HCT116 (cell line): ENCODE data around the gene KCTD14. TPM values are rescaled to one million over a fixed set of nuclear protein-coding genes. Genes with fewer than 3 reads are reported as not detected.
A peak's percentile ranks its signal among the peaks of the same experiment; 100 is the strongest.

ENCODE experiments used
- ATAC-seq: fragments of 200-7000 bp; cut with Tn5 transposase; 2 replicates; pipeline ENCODE4 v1.9.1; 2020; ENCODE audit warnings: mild to moderate bottlenecking, moderate library complexity
- BruUV-seq: library from RNA; stranded (reverse); fragments of 400-500 nt; replicated peaks from 2 replicates; lab custom pipeline; 2021; lab: Mats Ljungman, UMichigan
- CTCF ChIA-PET: fragments of 300-600 bp; sonication (Branson Sonifier 250); formaldehyde crosslinking; loops from one replicate; lab custom pipeline; 2021; ENCODE audit warnings: antibody characterized with exemption; lab: Charles Lee
- POLR2A ChIA-PET: fragments of 300-600, 350-600 bp; sonication (Branson Sonifier 250); formaldehyde crosslinking; loops from one replicate; lab custom pipeline; 2021; ENCODE audit warnings: antibody characterized with exemption; lab: Charles Lee
- RAD21 ChIA-PET, 2 experiments: fragments of 300-600 bp; sonication (Branson Sonifier 250); formaldehyde crosslinking; loops; one replicate each; lab custom pipeline; 2023; ENCODE audit warnings: low total read pairs in 2 of 2; ENCODE audit not compliant: uncharacterized antibody in 2 of 2, unreplicated experiment in 2 of 2, low non-redundant PET in 1 of 2; lab: Charles Lee
- DNase-seq: peaks from one replicate; pipeline ENCODE4 v3.0.0-alpha.2; 2010; ENCODE audit warnings: low read depth, low spot score
- H2AFZ ChIP-seq: fragments of 200-600 bp; shearing (Covaris generic), sonication (generic); 2 replicates; pipeline ENCODE4 v1.6.1; 2017; ENCODE audit warnings: low read depth, mixed run types, mixed read lengths, antibody characterized with exemption, low read length; ENCODE audit not compliant: poor library complexity, severe bottlenecking
- H3K27ac ChIP-seq: 2 replicates; pipeline ENCODE4 v1.5.1; 2012; ENCODE audit warnings: low read depth, low read length
- H3K27me3 ChIP-seq: fragments of 200-600 bp; sonication (generic); 2 replicates; pipeline ENCODE4 v1.6.1; 2016; ENCODE audit warnings: mixed run types, low read length, mixed read lengths; ENCODE audit not compliant: insufficient read depth
- H3K36me3 ChIP-seq, 2 experiments: fragments of 200-500 bp in 1 of 2; fragments of 200-600 bp in 1 of 2; sonication (Bioruptor generic) in 1 of 2; sonication (generic) in 1 of 2; 2 replicates each; pipeline versions ENCODE4 v1.5.1 to v1.6.1; 2014 to 2016; ENCODE audit warnings: low read length in 2 of 2, inconsistent platforms in 1 of 2, mixed read lengths in 1 of 2, mixed run types in 1 of 2; ENCODE audit not compliant: insufficient read depth in 2 of 2, control insufficient read depth in 1 of 2
- H3K4me1 ChIP-seq, 2 experiments: fragments of 200-600 bp in 1 of 2; sonication (generic) in 1 of 2; 2 replicates each; pipeline versions ENCODE4 v1.5.1 to v1.6.1; 2012 to 2017; ENCODE audit warnings: low read length in 2 of 2, inconsistent platforms in 1 of 2, mild to moderate bottlenecking in 1 of 2, mixed read lengths in 1 of 2, mixed run types in 1 of 2, moderate library complexity in 1 of 2; ENCODE audit not compliant: insufficient read depth in 2 of 2, control insufficient read depth in 1 of 2
- H3K4me2 ChIP-seq: fragments of 200-600 bp; sonication (generic); 2 replicates; pipeline ENCODE4 v1.6.1; 2017; ENCODE audit warnings: mixed run types, low read length, mixed read lengths
- H3K4me3 ChIP-seq, 2 experiments: fragments of 200-600 bp in 1 of 2; sonication (generic) in 1 of 2; replicated peaks in 1 of 2; 2 replicates each; pipeline ENCODE4 v1.5.1; 2011 to 2016; ENCODE audit warnings: low read length in 2 of 2, control low read depth in 1 of 2, low read depth in 1 of 2, mild to moderate bottlenecking in 1 of 2, mixed read lengths in 1 of 2, mixed run types in 1 of 2
- H3K79me2 ChIP-seq: fragments of 200-600 bp; sonication (generic); 2 replicates; pipeline ENCODE4 v1.6.1; 2017; ENCODE audit warnings: mild to moderate bottlenecking, mixed run types, low read length, moderate library complexity, mixed read lengths; ENCODE audit not compliant: insufficient read depth
- H3K9ac ChIP-seq: fragments of 200-600 bp; sonication (generic); 2 replicates; pipeline ENCODE4 v1.6.1; 2016; ENCODE audit warnings: low read length, mixed read lengths
- H3K9me2 ChIP-seq: fragments of 200-600 bp; sonication (generic), shearing (Covaris generic); 2 replicates; pipeline ENCODE4 v1.6.1; 2017; ENCODE audit warnings: mixed run types, mild to moderate bottlenecking, moderate library complexity; ENCODE audit not compliant: insufficient read depth
- H3K9me3 ChIP-seq, 2 experiments: fragments of 200-500 bp in 1 of 2; fragments of 200-600 bp in 1 of 2; sonication (Bioruptor generic) in 1 of 2; sonication (generic) in 1 of 2; 2 replicates each; pipeline ENCODE4 v1.6.1; 2014 to 2017; ENCODE audit warnings: low read length in 2 of 2, mixed read lengths in 2 of 2, inconsistent platforms in 1 of 2, low read depth in 1 of 2, mild to moderate bottlenecking in 1 of 2, mixed run types in 1 of 2, moderate library complexity in 1 of 2; ENCODE audit not compliant: control insufficient read depth in 1 of 2, insufficient read depth in 1 of 2
- H4K20me1 ChIP-seq: fragments of 200-600 bp; sonication (generic), shearing (Covaris generic); 2 replicates; pipeline ENCODE4 v1.6.1; 2017; ENCODE audit warnings: mixed run types, mild to moderate bottlenecking, moderate library complexity; ENCODE audit not compliant: insufficient read depth
- CBX3 ChIP-seq: IDR thresholded peaks from 2 replicates; pipeline ENCODE4 v1.6.1; 2012; ENCODE audit warnings: low read depth
- CEBPB ChIP-seq: IDR thresholded peaks from 2 replicates; pipeline ENCODE4 v1.6.1; 2012; ENCODE audit warnings: low read depth
- ELF1 ChIP-seq: IDR thresholded peaks from 2 replicates; pipeline ENCODE4 v1.6.1; 2012; ENCODE audit warnings: low read depth, borderline replicate concordance
- FOSL1 ChIP-seq: IDR thresholded peaks from 2 replicates; pipeline ENCODE4 v1.6.1; 2012; ENCODE audit warnings: low read depth
- JUND ChIP-seq: IDR thresholded peaks from 2 replicates; pipeline ENCODE4 v1.6.1; 2012
- POLR2AphosphoS5 ChIP-seq: IDR thresholded peaks from 2 replicates; pipeline ENCODE4 v1.6.1; 2011; ENCODE audit warnings: mild to moderate bottlenecking, low read depth, low read length, moderate library complexity
- SP1 ChIP-seq: IDR thresholded peaks from 2 replicates; pipeline ENCODE4 v1.6.1; 2012; ENCODE audit warnings: low read depth
- TCF7L2 ChIP-seq: IDR thresholded peaks from 2 replicates; pipeline ENCODE4 v1.7.0; 2011; ENCODE audit warnings: borderline replicate concordance, inconsistent platforms; ENCODE audit not compliant: insufficient read depth, insufficient read length; ENCODE audit errors: extremely low read depth
- YY1 ChIP-seq: IDR thresholded peaks from 2 replicates; pipeline ENCODE4 v1.6.1; 2011; ENCODE audit warnings: low read length, low read depth, moderate library complexity, mild to moderate bottlenecking; ENCODE audit not compliant: insufficient replicate concordance; ENCODE audit errors: extremely low read depth
- ZBTB33 ChIP-seq: IDR thresholded peaks from 2 replicates; pipeline ENCODE4 v1.6.1; 2011; ENCODE audit warnings: mild to moderate bottlenecking, low read length, moderate library complexity; ENCODE audit not compliant: insufficient replicate concordance; ENCODE audit errors: extremely low read depth
- ZFX ChIP-seq: fragments of 450-650 bp; IDR thresholded peaks from 2 replicates; pipeline ENCODE4 v1.6.1; 2017
- intact Hi-C: fragments of 100-400 bp; cut with micrococcal nuclease; formaldehyde crosslinking; loops from 2 replicates; pipeline ENCODE4 v1.10.0; 2022
- total RNA-seq: library from RNA; stranded (reverse); gene quantifications from one replicate; pipeline ENCODE4 v1.2.1, GENCODE V29; 2021; ENCODE audit not compliant: unreplicated experiment

KCTD14 gene
- total RNA-seq, 1 experiment from 2014 or later: 15.2 TPM

- H3K36me3 ChIP-seq: no peaks in the 10 kb centered on the region
- DNase-seq (no peak), ATAC-seq (peak; percentile 82)
- intact Hi-C loops: no loop called here
- H3K9me3 ChIP-seq: no peaks in the 10 kb centered on the region
- H2AFZ ChIP-seq: no peak overlapping the region
- H4K20me1 ChIP-seq: no peaks in the 10 kb centered on the region
- RAD21 ChIA-PET: no interaction called here
- H3K4me1 ChIP-seq: peaks cover 33 to 51% of the 10 kb centered on the region in 2 experiments
- no peaks in the 10 kb centered on the region for H3K79me2 ChIP-seq
- peak overlapping the region; percentile 85 for H3K27ac ChIP-seq
- no TSS peak for BruUV-seq
- H3K9me2 ChIP-seq: no peaks in the 10 kb centered on the region
- H3K9ac ChIP-seq: peak overlapping the region; percentile 23
- CTCF ChIA-PET: interaction anchor here (0.9 kb wide), 1 partner anchor 8 kb away, joined by 3 read pairs; no protein-coding TSS in a partner anchor
- peak overlapping the region in 1 of 2 experiments; percentile 35; a peak in 2 of 4 replicates for H3K4me3 ChIP-seq
- H3K4me2 ChIP-seq: peak overlapping the region; percentile 78
- no peak for TF ChIP-seq CEBPB
- TF ChIP-seq ZBTB33: no peak
- TF ChIP-seq SP1: no peak
- peak; percentile 22 for TF ChIP-seq TCF7L2
- TF ChIP-seq YY1: peak; percentile 52
- TF ChIP-seq CBX3: no peak
- peak; percentile 71 for TF ChIP-seq FOSL1
- peak; percentile 52 for TF ChIP-seq JUND
- no peak for TF ChIP-seq POLR2AphosphoS5
- TF ChIP-seq ELF1: no peak
- no peak for TF ChIP-seq ZFX
- POLR2A ChIA-PET: interaction anchor here (2.6 kb wide), 2 partner anchors 10 to 46 kb away, joined by 13 to 14 read pairs; partner anchors contain the start of gene INTS4
- H3K27me3 ChIP-seq: no peaks in the 10 kb centered on the region
These were observed 17.8 kb upstream of the KCTD14 start for GRCh38 chr11:78040691-78041379.
